ENCODE results near the gene MSI2.

Gene MSI2

DNA sequence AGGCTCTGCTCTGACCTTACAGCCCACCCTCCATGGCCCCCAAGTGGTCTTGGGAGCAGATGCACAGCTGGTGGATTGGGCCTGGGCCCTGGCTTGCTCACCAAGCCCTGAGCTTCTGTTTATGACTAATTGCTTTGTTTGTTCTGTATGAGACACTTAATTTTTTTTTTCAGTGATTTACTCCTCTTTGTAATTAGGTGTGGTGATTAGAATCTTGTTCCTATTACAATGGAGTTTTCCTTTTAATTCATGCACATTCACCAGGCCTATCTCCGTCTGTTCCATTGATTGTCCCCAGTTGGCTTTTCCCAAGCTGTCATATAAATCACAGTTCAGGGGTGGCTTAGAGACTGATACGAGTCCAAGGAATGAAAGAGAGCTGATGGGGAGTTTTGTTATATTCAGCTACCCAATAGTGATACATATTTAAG lies 246.5 kb downstream of the MSI2 start:
- TF ChIP-seq JUND (IDR thresholded peaks at IDR 0.05; ENCODE audit: low read depth) = no peak
- in situ Hi-C loops (cut with HindIII; ENCODE audit: low pct_unique_long_range_greater_than_20kb, low sequenced_read_pairs) = no loop called here
- no peak for DNase-seq (ENCODE audit: low read depth in 1 of 2, low spot score in 1 of 2)

DNA sequence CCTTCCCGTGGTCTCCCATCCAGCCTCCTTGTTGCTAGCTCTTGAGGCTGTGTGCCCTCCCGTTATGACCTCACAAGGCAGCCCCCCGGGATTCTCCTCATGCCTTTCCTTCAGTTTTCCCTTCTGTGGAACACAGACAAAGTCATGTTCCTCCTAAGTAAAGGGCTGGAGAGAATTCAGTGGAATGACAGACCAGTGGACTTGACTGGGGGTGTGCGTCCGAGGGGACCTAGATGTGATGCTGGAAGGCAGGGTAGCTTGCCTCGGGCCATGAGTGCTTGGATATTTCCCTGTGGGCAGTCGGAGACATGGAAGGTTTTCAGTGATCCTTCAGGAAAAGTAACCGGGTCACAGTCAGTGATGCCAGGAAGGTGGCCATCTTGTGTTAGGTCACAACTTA lies 247.9 kb downstream of the MSI2 start:
- DNase-seq (ENCODE audit: low read depth in 1 of 2, low spot score in 1 of 2) = no peak
- no peak for TF ChIP-seq JUND (IDR thresholded peaks at IDR 0.05; ENCODE audit: low read depth)
- in situ Hi-C loops (cut with HindIII; ENCODE audit: low pct_unique_long_range_greater_than_20kb, low sequenced_read_pairs) = no loop called here

DNA sequence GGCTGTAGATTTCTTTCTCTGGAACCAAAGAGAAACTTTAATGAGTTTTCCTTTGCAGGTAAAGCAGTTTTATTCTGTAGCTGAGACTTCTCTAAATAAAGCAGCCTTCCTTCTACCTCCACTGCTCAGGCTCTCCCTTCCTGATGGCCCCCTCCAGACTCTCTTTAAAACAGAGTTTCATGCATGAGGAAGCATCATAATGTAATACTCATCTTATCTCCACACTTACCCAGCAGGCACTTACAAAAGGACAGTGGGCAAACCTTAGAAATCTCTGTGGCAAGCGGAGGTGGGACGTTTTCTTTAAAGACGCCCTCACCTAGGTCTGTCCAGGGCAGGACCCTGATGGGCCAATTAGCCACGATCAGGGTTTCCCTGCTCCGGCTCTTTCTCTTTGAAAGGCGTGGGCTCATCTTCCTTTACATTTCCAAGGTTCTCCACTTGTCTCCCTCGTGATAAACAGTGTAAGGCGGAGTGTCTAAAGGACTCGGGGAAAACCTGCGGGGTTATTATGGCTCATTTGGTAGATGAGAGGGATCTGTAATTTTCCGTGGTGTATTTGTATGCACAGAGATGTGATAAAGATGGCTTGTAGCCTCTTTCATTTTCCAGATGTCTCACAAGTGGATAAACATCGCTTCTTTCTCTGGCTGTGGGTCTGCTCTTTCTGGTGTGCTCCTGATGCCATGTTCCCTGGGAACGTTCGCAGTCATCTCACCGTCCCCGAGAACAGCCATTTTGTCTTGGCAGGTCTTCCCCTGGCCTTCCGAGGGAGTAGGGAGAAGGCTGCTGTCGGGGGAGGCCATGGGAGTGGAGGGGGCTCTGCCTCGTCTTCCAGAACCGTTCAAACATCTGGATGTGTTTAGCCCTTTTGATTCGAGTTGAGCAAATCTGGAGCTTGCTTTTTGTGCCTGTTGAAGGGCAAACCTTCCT lies 249.8 kb downstream of the MSI2 start:
- in situ Hi-C loops (cut with HindIII; ENCODE audit: low pct_unique_long_range_greater_than_20kb, low sequenced_read_pairs) = no loop called here
- TF ChIP-seq JUND (IDR thresholded peaks at IDR 0.05; ENCODE audit: low read depth) = no peak
- DNase-seq (ENCODE audit: low read depth in 1 of 2, low spot score in 1 of 2) = no peak

DNA sequence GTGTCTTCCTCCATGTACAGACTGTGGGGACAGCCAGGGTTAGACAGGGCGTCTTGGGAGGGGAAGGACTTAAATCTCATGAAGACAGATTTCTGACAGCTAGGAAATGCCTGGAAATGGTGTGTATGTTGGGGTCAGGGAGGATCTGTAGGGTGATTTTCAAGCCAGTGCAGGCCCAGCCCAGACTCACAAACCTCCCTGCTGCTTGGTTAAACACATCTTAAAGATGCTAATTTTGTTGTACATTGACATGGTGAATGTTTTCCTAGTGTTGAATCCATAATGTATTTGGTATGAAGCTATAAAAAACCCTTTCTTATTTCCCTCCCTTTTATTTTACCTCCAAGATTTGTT lies 250.4 kb downstream of the MSI2 start:
- no peak for DNase-seq (ENCODE audit: low read depth in 1 of 2, low spot score in 1 of 2)
- in situ Hi-C loops (cut with HindIII; ENCODE audit: low pct_unique_long_range_greater_than_20kb, low sequenced_read_pairs) = no loop called here
- TF ChIP-seq JUND (IDR thresholded peaks at IDR 0.05; ENCODE audit: low read depth) = no peak

DNA sequence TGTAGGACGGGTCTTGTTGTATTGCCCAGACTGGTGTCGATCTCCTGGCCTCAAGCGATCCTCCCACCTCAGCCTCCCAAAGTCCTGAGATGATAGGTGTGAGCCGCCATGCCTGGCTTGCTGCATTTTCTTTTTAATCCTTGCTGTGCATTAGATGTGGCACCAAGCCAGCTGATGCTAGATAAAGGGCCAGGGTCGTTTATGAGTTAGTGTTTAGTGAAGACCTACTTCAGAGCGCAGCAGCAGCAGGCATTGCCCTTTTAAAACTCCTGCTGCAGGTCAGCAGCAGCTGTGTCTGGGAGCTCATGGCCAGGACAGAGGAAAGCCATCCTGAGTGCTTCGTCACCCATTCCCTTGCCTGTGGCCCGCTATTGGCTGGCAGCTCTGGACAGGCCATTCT lies 251.5 kb downstream of the MSI2 start:
- no peak for DNase-seq (ENCODE audit: low read depth in 1 of 2, low spot score in 1 of 2)
- in situ Hi-C loops (cut with HindIII; ENCODE audit: low pct_unique_long_range_greater_than_20kb, low sequenced_read_pairs) = no loop called here
- no peak for TF ChIP-seq JUND (IDR thresholded peaks at IDR 0.05; ENCODE audit: low read depth)

DNA sequence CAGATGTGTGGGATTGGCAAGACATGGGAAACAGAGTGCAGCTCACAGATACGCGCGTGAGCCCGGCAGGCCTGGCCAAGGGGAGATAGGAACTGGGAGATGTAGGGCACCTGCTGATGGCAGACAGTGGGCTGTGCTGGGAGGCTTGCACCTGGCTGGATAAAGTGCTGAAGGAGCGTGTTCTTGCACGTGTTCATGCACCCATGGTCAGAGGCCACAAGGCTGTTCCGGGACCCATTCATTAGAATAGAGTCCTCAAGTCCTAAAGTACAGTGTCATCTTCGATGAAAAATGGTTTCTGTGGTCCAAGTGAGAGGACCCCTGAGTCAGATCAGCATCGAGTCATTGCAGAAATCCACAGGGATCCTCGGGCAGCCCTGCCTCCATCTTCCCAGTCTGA lies 252.3 kb downstream of the MSI2 start:
- no peak for DNase-seq (ENCODE audit: low read depth in 1 of 2, low spot score in 1 of 2)
- no peak for TF ChIP-seq JUND (IDR thresholded peaks at IDR 0.05; ENCODE audit: low read depth)
- in situ Hi-C loops (cut with HindIII; ENCODE audit: low pct_unique_long_range_greater_than_20kb, low sequenced_read_pairs) = no loop called here

DNA sequence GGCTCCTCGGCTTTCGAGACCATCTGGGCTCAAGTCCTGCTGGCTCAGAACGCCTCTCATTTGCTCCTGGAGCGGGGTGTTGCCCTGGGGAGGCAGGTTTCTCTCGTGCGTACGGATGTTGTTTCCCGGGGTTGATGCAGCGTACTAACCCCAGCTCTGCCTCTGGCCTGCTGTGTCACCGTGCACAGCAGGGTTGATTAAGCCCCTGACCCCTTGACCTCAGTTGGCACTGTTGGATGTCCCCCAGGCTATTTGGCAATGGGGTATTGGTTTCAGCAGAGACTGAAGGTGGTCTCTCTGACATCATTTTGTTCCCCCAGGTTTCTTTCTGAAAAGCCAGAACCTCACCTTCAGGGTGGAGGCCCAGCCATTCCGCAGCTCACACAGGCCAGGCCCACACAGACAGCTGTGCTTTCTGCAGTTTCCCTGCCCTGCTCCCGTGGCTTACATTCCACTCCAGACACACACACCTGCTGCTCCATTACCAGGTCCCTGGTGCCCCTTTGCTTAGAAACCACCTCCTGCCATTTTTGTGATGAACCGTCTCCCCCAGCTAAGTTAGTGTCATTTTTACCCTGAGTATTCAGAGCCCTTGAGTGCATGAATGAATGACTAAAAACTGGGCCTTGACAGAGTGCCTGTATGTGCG lies 255.3 kb downstream of the MSI2 start:
- in situ Hi-C loops (cut with HindIII; ENCODE audit: low pct_unique_long_range_greater_than_20kb, low sequenced_read_pairs) = no loop called here
- no peak for TF ChIP-seq JUND (IDR thresholded peaks at IDR 0.05; ENCODE audit: low read depth)

DNA sequence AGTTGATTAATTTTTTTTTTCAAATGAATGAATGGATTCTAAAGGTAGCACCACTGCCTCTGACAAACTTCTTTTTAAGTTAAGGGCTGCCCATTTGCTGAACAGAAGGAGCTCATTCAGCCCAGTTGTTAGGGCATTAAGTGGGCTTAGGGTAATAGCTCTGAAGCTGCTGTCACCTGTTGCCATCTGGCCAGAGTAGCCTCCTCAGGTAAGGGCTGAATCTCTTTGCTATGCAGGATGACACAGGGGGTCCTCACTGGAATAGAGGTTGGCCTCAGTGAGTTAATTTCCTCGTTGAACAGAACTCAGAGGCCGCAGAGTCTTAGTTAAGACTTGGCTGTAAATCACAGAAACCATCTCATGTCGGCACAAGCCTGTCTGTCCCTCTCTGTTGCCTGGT lies 255.9 kb downstream of the MSI2 start:
- TF ChIP-seq JUND (IDR thresholded peaks at IDR 0.05; ENCODE audit: low read depth) = no peak
- in situ Hi-C loops (cut with HindIII; ENCODE audit: low pct_unique_long_range_greater_than_20kb, low sequenced_read_pairs) = no loop called here
- no peak for DNase-seq (ENCODE audit: low read depth in 1 of 2, low spot score in 1 of 2)

More for the DNA sequence above, 255.3 kb downstream of the MSI2 start:
- DNase-seq (ENCODE audit: low read depth in 1 of 2, low spot score in 1 of 2) = no peak

DNA sequence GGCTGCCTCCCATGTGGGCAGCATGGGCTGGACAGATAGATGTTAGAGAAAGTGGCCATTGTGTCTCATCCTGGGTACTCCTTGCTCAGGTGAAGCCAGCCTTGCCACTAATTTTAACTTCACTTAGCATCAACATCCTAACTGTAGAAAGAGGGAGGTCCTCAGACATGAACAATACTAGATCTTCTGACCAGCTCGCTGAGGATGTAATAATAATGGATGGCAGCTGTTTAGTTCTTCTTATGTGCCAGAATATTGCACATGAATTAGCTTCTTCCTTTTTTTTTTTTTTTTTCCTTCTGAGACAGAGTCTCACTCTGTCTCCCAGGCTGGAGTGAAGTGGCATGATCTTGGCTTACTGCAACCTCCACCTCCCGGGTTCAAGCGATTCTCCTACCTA lies 256.4 kb downstream of the MSI2 start:
- TF ChIP-seq JUND (IDR thresholded peaks at IDR 0.05; ENCODE audit: low read depth) = no peak
- in situ Hi-C loops (cut with HindIII; ENCODE audit: low pct_unique_long_range_greater_than_20kb, low sequenced_read_pairs) = no loop called here

DNA sequence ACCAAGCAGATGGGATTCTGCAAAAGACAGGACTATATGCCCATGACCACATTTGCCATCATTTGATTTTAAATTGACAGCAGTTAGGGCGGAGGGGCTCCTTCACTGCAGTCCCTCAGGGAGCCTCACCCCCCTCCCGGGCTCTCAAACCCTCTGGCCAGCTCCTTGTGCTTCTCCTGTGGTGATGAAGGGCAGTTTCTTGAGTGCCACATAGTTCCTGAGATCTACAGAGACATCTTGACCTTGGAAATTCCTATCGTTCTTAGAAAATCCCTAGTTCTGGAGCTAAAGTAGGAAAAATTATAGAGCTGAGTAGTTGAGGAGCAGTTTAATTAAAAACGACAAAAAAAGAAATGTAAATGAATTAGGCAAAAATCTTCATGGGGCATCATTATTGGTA lies 257.2 kb downstream of the MSI2 start:
- no peak for DNase-seq (ENCODE audit: low read depth in 1 of 2, low spot score in 1 of 2)
- in situ Hi-C loops (cut with HindIII; ENCODE audit: low pct_unique_long_range_greater_than_20kb, low sequenced_read_pairs) = no loop called here
- TF ChIP-seq JUND (IDR thresholded peaks at IDR 0.05; ENCODE audit: low read depth) = no peak

More for the DNA sequence above, 256.4 kb downstream of the MSI2 start:
- DNase-seq (ENCODE audit: low read depth in 1 of 2, low spot score in 1 of 2) = no peak

DNA sequence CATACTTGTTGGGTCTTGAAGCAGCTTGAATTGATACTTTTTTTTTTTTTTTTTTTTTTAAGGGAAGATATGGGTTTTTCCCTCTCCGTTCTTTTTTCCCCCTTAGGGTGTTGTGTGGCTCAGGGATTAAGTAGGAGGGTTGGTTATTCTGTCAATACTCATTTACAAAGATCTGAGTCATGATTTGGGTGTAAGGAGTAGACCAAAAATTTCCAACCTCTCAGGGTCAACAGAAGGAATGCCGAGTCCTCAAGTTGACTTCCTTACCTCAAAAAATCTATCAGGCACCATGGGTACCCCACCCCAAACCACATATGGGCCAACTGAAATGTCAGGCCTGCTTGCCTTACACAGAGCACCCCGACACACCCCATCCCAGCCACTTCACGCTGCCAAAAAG lies 258.3 kb downstream of the MSI2 start:
- DNase-seq (ENCODE audit: low read depth in 1 of 2, low spot score in 1 of 2) = peak in 1 of 2 experiments; percentile 37
- in situ Hi-C loops (cut with HindIII; ENCODE audit: low pct_unique_long_range_greater_than_20kb, low sequenced_read_pairs) = no loop called here

DNA sequence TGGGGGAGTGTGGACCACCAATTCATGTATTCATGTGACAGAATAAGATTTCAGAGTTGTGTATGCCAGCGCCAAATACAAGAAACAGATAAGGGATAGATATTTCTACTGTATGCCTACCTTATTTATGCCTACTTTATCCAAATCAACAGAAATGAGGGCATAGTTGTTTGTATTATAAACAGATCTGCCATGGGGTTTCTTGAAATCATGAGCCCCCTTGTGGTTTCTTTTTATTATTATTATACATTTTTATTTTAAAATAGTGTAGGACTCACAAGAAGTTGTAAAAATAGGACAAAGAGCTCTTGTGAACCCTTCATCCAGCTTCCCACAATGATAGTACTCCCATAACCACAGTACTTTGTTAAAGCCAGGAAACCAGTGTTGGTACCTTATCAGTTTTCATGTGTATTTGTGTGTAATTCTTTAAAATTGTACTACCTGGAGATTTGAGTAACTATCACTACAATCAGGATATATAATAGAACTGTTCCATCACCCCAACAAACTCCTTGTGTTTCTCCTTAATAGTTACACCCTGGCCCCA lies 259.4 kb downstream of the MSI2 start:
- DNase-seq (ENCODE audit: low read depth in 1 of 2, low spot score in 1 of 2) = no peak
- TF ChIP-seq JUND (IDR thresholded peaks at IDR 0.05; ENCODE audit: low read depth) = no peak
- in situ Hi-C loops (cut with HindIII; ENCODE audit: low pct_unique_long_range_greater_than_20kb, low sequenced_read_pairs) = no loop called here

More for the DNA sequence above, 258.3 kb downstream of the MSI2 start:
- no peak; the same call in 1 of the 2 replicates for TF ChIP-seq JUND (IDR thresholded peaks at IDR 0.05; ENCODE audit: low read depth)
